OCI-LY1 (cell line): ENCODE results near the gene BLID.

ENCODE experiments used
- H2AFZ ChIP-seq: fragments of 200-600 bp; sonication (generic), shearing (Covaris generic); 2 replicates; pipeline ENCODE4 v1.6.0; 2014; ENCODE audit warnings: antibody characterized with exemption, mild to moderate bottlenecking, low read length
- H3F3A ChIP-seq: fragments of 200-600 bp; sonication (generic), shearing (Covaris generic); 2 replicates; pipeline ENCODE4 v1.6.0; 2014; ENCODE audit warnings: mild to moderate bottlenecking, antibody characterized with exemption, low read length, moderate library complexity; ENCODE audit not compliant: insufficient read depth
- H3K27ac ChIP-seq: fragments of 200-600 bp; sonication (generic); 2 replicates; pipeline ENCODE4 v1.5.1; 2014; ENCODE audit warnings: low read length, mixed run types, mild to moderate bottlenecking, low read depth; ENCODE audit not compliant: poor library complexity, severe bottlenecking
- H3K27me3 ChIP-seq: fragments of 200-600 bp; sonication (generic); 2 replicates; pipeline ENCODE4 v1.6.0; 2014; ENCODE audit warnings: antibody characterized with exemption, mild to moderate bottlenecking, low read length, moderate library complexity; ENCODE audit not compliant: insufficient read depth
- H3K36me3 ChIP-seq: fragments of 200-600 bp; sonication (generic); 2 replicates; pipeline ENCODE4 v1.6.1; 2014; ENCODE audit warnings: mild to moderate bottlenecking, antibody characterized with exemption, low read length, moderate library complexity, mixed read lengths; ENCODE audit not compliant: insufficient read depth
- H3K4me1 ChIP-seq: fragments of 200-600 bp; sonication (generic); 2 replicates; pipeline ENCODE4 v1.5.1; 2014; ENCODE audit warnings: mild to moderate bottlenecking, low read length, moderate library complexity; ENCODE audit not compliant: insufficient read depth, severe bottlenecking
- H3K4me2 ChIP-seq: fragments of 200-600 bp; sonication (generic), shearing (Covaris generic); 2 replicates; pipeline ENCODE4 v1.6.1; 2014; ENCODE audit warnings: low read length
- H3K4me3 ChIP-seq: fragments of 200-600 bp; sonication (generic); 2 replicates; pipeline ENCODE4 v1.5.1; 2014; ENCODE audit warnings: low read length, low read depth, mild to moderate bottlenecking, mixed read lengths; ENCODE audit not compliant: poor library complexity, severe bottlenecking
- H3K79me2 ChIP-seq: fragments of 200-600 bp; shearing (Covaris generic); 2 replicates; pipeline ENCODE4 v1.6.1; 2016; ENCODE audit warnings: mixed run types, low read length, mixed read lengths; ENCODE audit not compliant: insufficient read depth
- H3K9ac ChIP-seq: fragments of 200-600 bp; sonication (generic), shearing (Covaris generic); 2 replicates; pipeline ENCODE4 v1.6.1; 2014; ENCODE audit warnings: mild to moderate bottlenecking, low read length, mixed read lengths
- H3K9me2 ChIP-seq: fragments of 200-600 bp; sonication (generic), shearing (Covaris generic); 2 replicates; pipeline ENCODE4 v1.6.1; 2014; ENCODE audit warnings: low read depth, mild to moderate bottlenecking, low read length, mixed read lengths
- H3K9me3 ChIP-seq: fragments of 200-600 bp; shearing (Covaris generic); 2 replicates; pipeline ENCODE4 v1.6.1; 2014; ENCODE audit warnings: low read length, mixed read lengths
- H4K20me1 ChIP-seq: fragments of 200-600 bp; sonication (generic), shearing (Covaris generic); 2 replicates; pipeline ENCODE4 v1.6.0; 2016; ENCODE audit warnings: mild to moderate bottlenecking, low read length; ENCODE audit not compliant: insufficient read depth
- EZH2 ChIP-seq: fragments of 200-600 bp; sonication (generic), shearing (Covaris generic); IDR thresholded peaks from 2 replicates; pipeline ENCODE4 v1.8.0; 2017; ENCODE audit warnings: borderline replicate concordance, mixed run types, mild to moderate bottlenecking, antibody characterized with exemption, low read length, moderate library complexity, mixed read lengths
- TF ChIP-seq, protein P1 (sequence below): fragments of 200-600 bp; sonication (generic), shearing (Covaris generic); IDR thresholded peaks from 2 replicates; pipeline ENCODE4 v1.5.1; 2017; ENCODE audit warnings: mild to moderate bottlenecking, antibody characterized with exemption, low read length, moderate library complexity, mixed read lengths

BLID gene

DNA sequence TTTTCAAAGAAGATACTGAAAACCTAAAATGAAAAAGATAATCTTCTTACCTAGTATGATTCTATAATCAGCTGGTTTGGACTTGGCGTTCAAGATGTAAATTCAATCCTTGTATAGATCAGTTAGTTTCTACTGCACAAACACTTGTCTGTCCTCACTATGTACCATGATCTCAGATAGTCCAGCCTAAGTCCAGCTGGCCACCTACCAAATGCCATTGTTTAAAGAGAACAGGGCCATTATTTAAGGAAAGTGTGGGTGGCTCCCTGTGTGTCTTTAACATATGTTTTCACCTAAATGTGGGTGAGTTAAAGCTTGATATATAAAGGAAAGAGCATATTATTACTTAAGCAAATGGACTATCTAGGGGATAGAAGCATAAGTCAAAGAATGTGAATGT is 38.6 kb downstream of the BLID start:
- Histone ChIP-seq H2AFZ (no peak overlapping the region), H3F3A (no peaks in the 10 kb centered on the region), H3K27ac (no peak overlapping the region), H4K20me1 (no peaks in the 10 kb centered on the region), H3K36me3 (no peaks in the 10 kb centered on the region), H3K4me3 (no peak overlapping the region), H3K79me2 (no peaks in the 10 kb centered on the region), H3K9ac (no peak overlapping the region), H3K9me2 (no peaks in the 10 kb centered on the region), H3K27me3 (no peaks in the 10 kb centered on the region), H3K4me2 (no peak overlapping the region), H3K9me3 (no peaks in the 10 kb centered on the region), H3K4me1 (no peaks in the 10 kb centered on the region)
- TF ChIP-seq, protein P1, sequence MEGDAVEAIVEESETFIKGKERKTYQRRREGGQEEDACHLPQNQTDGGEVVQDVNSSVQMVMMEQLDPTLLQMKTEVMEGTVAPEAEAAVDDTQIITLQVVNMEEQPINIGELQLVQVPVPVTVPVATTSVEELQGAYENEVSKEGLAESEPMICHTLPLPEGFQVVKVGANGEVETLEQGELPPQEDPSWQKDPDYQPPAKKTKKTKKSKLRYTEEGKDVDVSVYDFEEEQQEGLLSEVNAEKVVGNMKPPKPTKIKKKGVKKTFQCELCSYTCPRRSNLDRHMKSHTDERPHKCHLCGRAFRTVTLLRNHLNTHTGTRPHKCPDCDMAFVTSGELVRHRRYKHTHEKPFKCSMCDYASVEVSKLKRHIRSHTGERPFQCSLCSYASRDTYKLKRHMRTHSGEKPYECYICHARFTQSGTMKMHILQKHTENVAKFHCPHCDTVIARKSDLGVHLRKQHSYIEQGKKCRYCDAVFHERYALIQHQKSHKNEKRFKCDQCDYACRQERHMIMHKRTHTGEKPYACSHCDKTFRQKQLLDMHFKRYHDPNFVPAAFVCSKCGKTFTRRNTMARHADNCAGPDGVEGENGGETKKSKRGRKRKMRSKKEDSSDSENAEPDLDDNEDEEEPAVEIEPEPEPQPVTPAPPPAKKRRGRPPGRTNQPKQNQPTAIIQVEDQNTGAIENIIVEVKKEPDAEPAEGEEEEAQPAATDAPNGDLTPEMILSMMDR = no peak
- TF ChIP-seq EZH2 = no peak

DNA sequence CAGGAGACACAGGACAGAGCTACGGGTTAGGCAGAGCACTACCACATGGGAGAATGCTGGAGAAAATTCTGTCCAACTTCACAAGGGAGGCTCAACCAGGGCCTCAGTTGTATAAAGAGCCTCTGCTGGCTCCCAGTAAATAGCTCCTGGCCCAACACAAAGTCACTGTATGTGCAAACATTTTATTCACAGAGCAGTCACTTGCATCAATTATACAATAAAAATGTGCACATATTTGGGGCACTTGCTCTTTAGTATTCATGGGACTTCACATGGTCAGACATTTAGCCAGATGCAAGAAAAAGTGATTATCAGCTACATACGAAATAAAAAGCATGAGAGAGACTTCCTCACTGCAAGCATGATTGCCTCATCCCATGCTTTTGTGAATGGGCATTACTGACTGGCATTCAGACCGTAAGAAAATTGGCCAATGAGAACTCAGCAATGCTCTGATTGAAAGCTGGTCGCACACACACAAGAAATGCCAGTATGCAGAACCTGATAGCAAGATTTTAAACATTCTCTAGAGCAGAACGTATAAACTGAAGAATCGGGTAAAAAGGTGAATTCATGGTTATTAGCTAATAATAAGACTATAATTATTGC is 39.4 kb downstream of the BLID start:
- no peak overlapping the region for H3K4me3 ChIP-seq
- no peak overlapping the region for H3K27ac ChIP-seq
- no peak overlapping the region for H3K9ac ChIP-seq
- H3K27me3 ChIP-seq = no peaks in the 10 kb centered on the region
- no peaks in the 10 kb centered on the region for H3K36me3 ChIP-seq
- H3K79me2 ChIP-seq = no peaks in the 10 kb centered on the region
- no peak overlapping the region for H2AFZ ChIP-seq
- no peaks in the 10 kb centered on the region for H3K9me2 ChIP-seq
- H3K9me3 ChIP-seq = no peaks in the 10 kb centered on the region
- H3K4me1 ChIP-seq = no peaks in the 10 kb centered on the region
- no peaks in the 10 kb centered on the region for H4K20me1 ChIP-seq
- TF ChIP-seq EZH2 = no peak
- TF ChIP-seq, protein P1 = no peak
- H3F3A ChIP-seq = no peaks in the 10 kb centered on the region
- H3K4me2 ChIP-seq = no peak overlapping the region

DNA sequence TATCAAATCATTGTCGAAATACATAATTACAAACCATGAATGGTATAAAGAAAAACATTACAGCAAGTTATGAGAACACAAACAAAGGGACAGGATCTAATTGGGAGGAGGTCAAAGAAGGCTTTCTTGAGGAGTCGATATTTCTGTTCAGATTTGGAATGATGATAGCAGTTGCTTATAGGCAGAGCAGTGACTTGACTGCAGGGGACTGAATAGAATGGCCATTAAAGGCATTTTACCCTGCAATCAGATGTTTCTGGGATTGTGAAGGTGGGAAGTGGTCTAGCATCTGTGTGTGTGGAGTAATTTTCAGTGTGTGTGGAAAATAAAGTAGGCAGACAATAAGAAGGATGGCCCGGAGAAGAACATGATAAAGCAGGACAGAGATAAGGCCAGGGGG is 41.0 kb downstream of the BLID start:
- Histone ChIP-seq H3K9me2 (no peaks in the 10 kb centered on the region), H3F3A (no peaks in the 10 kb centered on the region), H3K9ac (no peak overlapping the region), H2AFZ (no peak overlapping the region), H3K9me3 (no peaks in the 10 kb centered on the region), H3K4me1 (no peaks in the 10 kb centered on the region), H3K4me2 (no peak overlapping the region), H3K79me2 (no peaks in the 10 kb centered on the region), H3K27ac (no peak overlapping the region), H3K27me3 (no peaks in the 10 kb centered on the region), H3K36me3 (no peaks in the 10 kb centered on the region), H3K4me3 (no peak overlapping the region), H4K20me1 (no peaks in the 10 kb centered on the region)
- TF ChIP-seq, protein P1 = no peak
